BLaER1 treated with 17β-estradiol and CSF1 and Interleukin-3, amounts not matched to agents 10 nM and 100 nM (cell line): Measurements from ENCODE around the gene PLPPR3.
A peak's percentile ranks its signal among the peaks of the same experiment; 100 is the strongest.
"Not testable (repeated sequence)": the region's sequence is repeated elsewhere in the genome, so short reads cannot be mapped to it uniquely, and the experiment has no call there.

Experiments used
- H3K27ac ChIP-seq, 11 experiments: shearing (Covaris generic); formaldehyde crosslinking; 2 replicates each; pipeline ENCODE4 v1.8.1; 2022
- H3K27me3 ChIP-seq, 11 experiments: shearing (Covaris generic); formaldehyde crosslinking; 2 replicates each; pipeline ENCODE4 v1.8.1; 2022
- H3K36me3 ChIP-seq, 11 experiments: shearing (Covaris generic); formaldehyde crosslinking; 2 replicates each; pipeline ENCODE4 v1.8.1; 2022
- H3K4me1 ChIP-seq, 10 experiments: shearing (Covaris generic); formaldehyde crosslinking; 2 replicates each; pipeline ENCODE4 v1.8.1; 2022
- H3K4me2 ChIP-seq, 11 experiments: shearing (Covaris generic); formaldehyde crosslinking; 2 replicates each; pipeline ENCODE4 v1.8.1; 2022
- H3K4me3 ChIP-seq, 10 experiments: shearing (Covaris generic); formaldehyde crosslinking; 2 replicates each; pipeline ENCODE4 v1.8.1; 2022
- H3K9ac ChIP-seq, 11 experiments: shearing (Covaris generic); formaldehyde crosslinking; 2 replicates each; pipeline ENCODE4 v1.8.1; 2022
- H3K9me3 ChIP-seq, 11 experiments: shearing (Covaris generic); formaldehyde crosslinking; replicated peaks in 1 of 11; 2 replicates each; pipeline ENCODE4 v1.8.1; 2022
- H4K20me1 ChIP-seq, 11 experiments: shearing (Covaris generic); formaldehyde crosslinking; 2 replicates each; pipeline ENCODE4 v1.8.1; 2022
- Cebpa-rat ChIP-seq, 11 experiments: shearing (Covaris generic); IDR thresholded peaks; 2 replicates each; pipeline ENCODE4 v1.8.1; 2022

Gene PLPPR3

DNA sequence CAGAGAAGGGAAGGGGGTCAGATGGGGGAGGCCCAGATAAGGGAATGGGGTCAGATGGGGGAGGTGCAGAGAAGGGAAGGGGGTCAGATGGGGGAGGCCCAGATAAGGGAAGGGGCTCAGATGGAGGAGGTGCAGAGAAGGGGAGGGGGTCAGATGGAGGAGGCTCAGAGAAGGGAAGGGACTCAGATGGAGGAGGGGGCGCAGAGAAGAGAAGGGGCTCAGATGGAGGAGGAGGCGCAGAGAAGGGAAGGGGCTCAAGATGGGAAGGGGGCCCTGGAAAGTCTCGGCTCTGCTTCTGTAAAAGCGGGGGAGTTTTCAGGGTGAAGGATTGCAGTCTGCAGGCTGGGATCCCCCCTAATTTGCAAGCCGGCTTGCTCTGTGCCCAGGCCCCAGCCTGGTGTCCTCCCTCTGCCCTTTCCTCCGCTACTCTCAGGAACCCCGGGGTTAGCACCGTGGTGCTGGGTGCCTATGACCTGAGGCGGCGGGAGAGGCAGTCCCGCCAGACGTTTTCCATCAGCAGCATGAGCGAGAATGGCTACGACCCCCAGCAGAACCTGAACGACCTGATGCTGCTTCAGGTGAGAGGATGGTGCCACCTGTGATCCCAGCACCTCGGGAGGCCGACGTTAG lies 7.5 kb upstream of the PLPPR3 start:
- Histone ChIP-seq H3K4me1 (peaks cover 18 to 54% (median 32%) of the 10 kb centered on the region in 10 experiments), H3K27ac (no peak overlapping the region), H3K27me3 (peaks cover 28 to 56% (median 33%) of the 10 kb centered on the region in 11 experiments), H4K20me1 (peaks cover 0 to 6% (median 0%) of the 10 kb centered on the region in 11 experiments; a peak in 4 of 22 replicates), H3K36me3 (no peaks in the 10 kb centered on the region), H3K9me3 (no peaks in the 10 kb centered on the region), H3K9ac (no peak overlapping the region), H3K4me3 (no peak overlapping the region), H3K4me2 (peak overlapping the region in 7 of 11 experiments; percentile 69 to 84 (median 80); a peak in 11 of 22 replicates)
- TF ChIP-seq Cebpa-rat (IDR thresholded peaks at IDR 0.05), result no peak

DNA sequence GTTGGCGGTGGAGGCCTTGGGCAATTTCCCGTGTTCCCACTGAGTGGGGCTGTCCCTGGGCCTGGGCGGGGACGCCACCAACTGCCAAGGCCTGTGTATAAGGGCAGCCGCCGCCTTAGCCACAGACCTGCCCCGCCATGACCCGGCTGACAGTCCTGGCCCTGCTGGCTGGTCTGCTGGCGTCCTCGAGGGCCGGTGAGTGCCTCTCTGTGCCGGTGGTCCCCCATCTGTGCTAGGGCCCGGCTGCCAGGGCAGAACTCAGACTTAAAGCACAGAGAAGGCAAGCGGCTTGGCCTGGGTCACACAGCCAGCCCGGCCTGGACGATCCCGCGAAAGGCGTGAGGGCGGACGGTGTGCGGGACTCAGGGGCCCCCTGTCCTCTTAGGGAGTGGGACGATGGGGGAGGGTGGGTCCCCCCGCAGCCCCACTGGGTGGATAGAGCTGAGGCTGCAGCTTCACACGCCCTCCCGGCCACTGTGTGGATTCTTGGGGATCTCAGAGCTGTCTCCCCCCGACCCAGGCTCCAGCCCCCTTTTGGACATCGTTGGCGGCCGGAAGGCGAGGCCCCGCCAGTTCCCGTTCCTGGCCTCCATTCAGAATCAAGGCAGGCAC lies 6.1 kb upstream of the PLPPR3 start, which contains the start of gene AZU1:
TSS of gene AZU1 (plus strand) at position 128 of the 612 bp plus-strand sequence. CDS start at position 138, 10 bp downstream.
- TF ChIP-seq Cebpa-rat (IDR thresholded peaks at IDR 0.05), result no peak
- H3K4me3 ChIP-seq, result no peak within 1 kb of the TSS
- peak within 1 kb of the TSS in 1 of 11 experiments; percentile 4; a peak in 2 of 22 replicates for H3K9ac ChIP-seq
- H4K20me1 ChIP-seq, result peaks cover 0 to 16% (median 0%) of the 10 kb centered on the region in 11 experiments; a peak in 4 of 22 replicates
- H3K4me2 ChIP-seq, result peak within 1 kb of the TSS in 5 of 11 experiments; percentile 35 to 60 (median 46); a peak in 9 of 22 replicates
- peaks cover 31 to 67% (median 43%) of the 10 kb centered on the region in 10 experiments for H3K4me1 ChIP-seq
- H3K9me3 ChIP-seq, result no peaks in the 10 kb centered on the region
- peaks cover 43 to 71% (median 47%) of the 10 kb centered on the region in 11 experiments for H3K27me3 ChIP-seq
- H3K36me3 ChIP-seq, result no peaks in the 10 kb centered on the region
- no peak within 1 kb of the TSS for H3K27ac ChIP-seq

DNA sequence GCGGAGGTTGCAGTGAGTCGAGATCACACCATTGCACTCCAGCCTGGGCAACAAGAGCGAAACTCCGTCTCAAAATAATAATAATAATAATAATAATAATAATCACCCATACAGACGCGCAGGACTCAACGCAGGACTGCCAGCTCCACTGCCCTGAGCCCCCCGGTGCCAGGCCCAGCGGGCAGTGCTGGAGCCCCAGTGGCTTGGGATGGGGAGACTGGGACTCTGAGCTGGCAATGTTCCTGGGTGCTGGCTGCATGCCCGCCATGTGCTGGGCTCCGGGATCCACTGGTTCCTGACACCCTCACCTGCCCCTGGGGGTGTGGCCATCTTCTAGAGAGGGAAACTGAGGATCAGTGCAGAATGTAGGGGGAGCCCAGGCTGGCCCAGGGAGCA lies 5.6 kb upstream of the PLPPR3 start:
- H3K27me3 ChIP-seq, result peaks cover 48 to 76% (median 52%) of the 10 kb centered on the region in 11 experiments
- no peak overlapping the region for H3K27ac ChIP-seq
- no peak for TF ChIP-seq Cebpa-rat (IDR thresholded peaks at IDR 0.05)
- H3K4me2 ChIP-seq, result peak overlapping the region in 5 of 11 experiments; percentile 35 to 60 (median 46); a peak in 9 of 22 replicates
- H3K9me3 ChIP-seq, result no peaks in the 10 kb centered on the region
- no peak overlapping the region for H3K4me3 ChIP-seq
- no peak overlapping the region; a peak in 2 of 22 replicates for H3K9ac ChIP-seq
- peaks cover 0 to 16% (median 0%) of the 10 kb centered on the region in 11 experiments; a peak in 4 of 22 replicates for H4K20me1 ChIP-seq
- peaks cover 31 to 67% (median 43%) of the 10 kb centered on the region in 10 experiments for H3K4me1 ChIP-seq
- no peaks in the 10 kb centered on the region for H3K36me3 ChIP-seq

DNA sequence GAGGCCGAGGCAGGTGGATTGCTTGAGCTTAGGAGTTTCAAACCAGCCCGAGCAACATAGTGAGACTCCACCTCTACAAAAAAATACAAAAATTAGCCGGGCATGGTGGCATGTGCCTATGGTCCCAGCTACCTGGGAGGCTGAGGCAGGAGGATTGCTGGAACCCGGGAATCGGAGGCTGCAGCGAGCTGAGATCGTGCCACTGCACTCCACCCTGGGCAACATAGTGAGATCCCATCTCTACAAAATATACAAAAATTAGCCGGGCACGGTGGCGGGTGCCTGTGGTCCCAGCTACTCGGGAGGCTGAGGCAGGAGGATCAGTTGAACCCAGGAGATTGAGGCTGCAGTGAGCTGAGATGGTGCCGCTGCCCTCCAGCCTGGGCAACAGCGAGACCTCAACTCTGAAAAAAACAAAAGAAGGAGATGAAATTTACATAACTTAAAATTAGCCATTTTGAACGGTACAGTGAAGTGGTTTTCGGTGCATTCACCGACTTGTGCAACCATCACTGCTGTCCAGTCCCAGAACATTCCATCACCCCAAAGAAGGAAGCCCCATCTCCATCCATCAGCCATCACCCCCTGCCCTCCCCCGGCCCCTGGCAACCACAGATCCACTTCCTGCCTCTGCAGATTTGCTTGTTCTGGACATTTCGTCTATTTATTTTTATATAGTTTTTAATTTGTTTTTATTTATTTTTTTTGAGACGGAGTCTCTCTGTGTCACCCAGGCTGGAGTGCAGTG lies 4.3 kb upstream of the PLPPR3 start:
- H3K9ac ChIP-seq, result no peak overlapping the region
- H3K9me3 ChIP-seq, result no peaks in the 10 kb centered on the region
- peak overlapping the region in 7 of 11 experiments; percentile 5 to 46 (median 21); a peak in 9 of 22 replicates for H3K4me2 ChIP-seq
- no peaks in the 10 kb centered on the region for H3K36me3 ChIP-seq
- H3K27me3 ChIP-seq, result peaks cover 43 to 76% (median 58%) of the 10 kb centered on the region in 11 experiments
- H4K20me1 ChIP-seq, result peaks cover 0 to 16% (median 0%) of the 10 kb centered on the region in 11 experiments; a peak in 4 of 22 replicates
- H3K27ac ChIP-seq, result no peak overlapping the region
- H3K4me1 ChIP-seq, result peaks cover 31 to 67% (median 37%) of the 10 kb centered on the region in 10 experiments
- H3K4me3 ChIP-seq, result no peak overlapping the region
- no peak for TF ChIP-seq Cebpa-rat (IDR thresholded peaks at IDR 0.05)

DNA sequence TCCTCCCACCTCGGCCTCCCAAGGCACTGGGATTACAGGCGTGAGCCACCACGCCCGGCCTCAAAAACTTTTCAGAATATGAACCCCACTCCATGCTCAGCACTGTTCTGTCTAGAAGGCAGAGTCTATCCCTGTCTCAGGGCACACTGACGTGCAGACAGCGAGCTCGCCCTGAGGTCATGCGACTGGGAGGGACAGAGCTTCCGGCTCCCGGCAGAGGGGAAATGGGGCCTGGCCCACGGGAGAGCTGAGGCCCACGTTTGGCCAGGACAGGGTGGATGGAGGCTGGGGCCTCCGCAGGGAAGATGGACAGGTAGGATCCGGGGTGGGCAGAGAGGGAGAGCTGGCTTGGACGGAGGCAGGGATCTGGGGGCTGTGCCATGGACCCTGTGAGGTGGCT lies 3.1 kb upstream of the PLPPR3 start:
- no peak for TF ChIP-seq Cebpa-rat (IDR thresholded peaks at IDR 0.05)
- peaks cover 42 to 76% (median 62%) of the 10 kb centered on the region in 11 experiments for H3K27me3 ChIP-seq
- H3K9me3 ChIP-seq, result no peaks in the 10 kb centered on the region
- peak overlapping the region in 5 of 11 experiments; percentile 5 to 92 (median 69); a peak in 5 of 22 replicates for H3K4me2 ChIP-seq
- no peak overlapping the region for H3K9ac ChIP-seq
- H3K4me1 ChIP-seq, result peaks cover 20 to 57% (median 28%) of the 10 kb centered on the region in 10 experiments
- H3K36me3 ChIP-seq, result no peaks in the 10 kb centered on the region
- H3K4me3 ChIP-seq, result no peak overlapping the region
- peaks cover 0 to 10% (median 0%) of the 10 kb centered on the region in 11 experiments; a peak in 5 of 22 replicates for H4K20me1 ChIP-seq
- H3K27ac ChIP-seq, result no peak overlapping the region; a peak in 1 of 22 replicates

DNA sequence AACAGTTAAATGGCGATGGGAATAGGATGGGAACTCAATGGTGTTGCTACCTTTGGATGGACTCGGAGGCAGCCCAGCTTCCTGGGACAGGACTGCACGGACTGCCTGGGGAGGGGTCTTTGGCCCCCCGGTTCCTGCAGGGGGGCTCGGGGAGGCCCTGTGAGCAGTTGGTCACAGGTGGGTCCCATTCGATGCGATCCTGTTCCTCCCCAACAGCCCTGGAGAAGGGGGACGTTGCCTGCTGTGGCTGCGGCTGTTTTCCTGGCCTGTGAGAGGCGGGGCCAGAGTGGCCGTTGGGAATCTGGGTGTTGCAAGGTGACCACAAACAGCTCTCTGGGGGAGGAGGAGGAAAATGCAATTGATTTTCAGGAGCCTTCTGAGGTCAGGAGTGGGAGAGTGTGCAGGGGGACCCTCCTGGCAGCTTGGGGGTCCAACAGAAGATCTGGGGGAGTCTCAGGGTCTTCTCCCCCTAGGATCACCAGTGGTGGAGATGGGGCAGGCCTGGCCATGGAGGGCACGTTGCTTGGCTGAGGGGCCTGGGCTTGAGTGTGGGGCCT lies 1.9 kb upstream of the PLPPR3 start:
- peaks cover 13 to 51% (median 25%) of the 10 kb centered on the region in 10 experiments for H3K4me1 ChIP-seq

DNA sequence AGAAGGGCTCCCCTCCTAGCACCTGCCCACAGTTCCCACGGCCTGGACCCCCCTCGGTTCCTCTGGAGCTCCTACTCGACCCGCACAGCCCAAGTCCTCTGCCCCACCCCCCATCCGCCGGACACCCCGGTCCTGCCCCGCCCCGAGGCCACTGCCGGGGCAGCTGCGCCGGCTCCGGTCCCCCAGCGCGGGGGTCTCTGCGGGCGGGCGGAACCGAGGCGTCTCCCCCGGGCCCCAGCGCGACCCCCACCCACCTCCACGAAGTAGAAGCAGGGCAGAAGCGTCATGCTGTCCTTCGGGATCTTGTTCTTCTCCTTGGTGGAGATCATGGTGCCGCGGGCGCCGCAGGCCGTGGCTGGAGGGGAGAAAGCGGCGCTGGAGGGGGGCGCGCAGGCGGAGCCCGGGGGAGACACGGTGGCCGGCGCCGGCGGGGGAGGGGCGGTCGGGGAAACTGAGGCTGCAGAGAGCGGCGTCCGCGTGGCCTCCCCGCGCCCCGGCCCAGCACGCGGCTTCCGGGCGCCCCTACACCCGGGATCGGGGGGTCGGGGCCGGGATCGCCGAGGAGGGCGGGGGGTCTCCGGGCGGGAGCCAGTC lies 427 bp downstream of the PLPPR3 start:
- Histone ChIP-seq H3K4me3 (no peak overlapping the region), H3K36me3 (no peaks in the 10 kb centered on the region), H3K27me3 (peaks cover 39 to 73% (median 67%) of the 10 kb centered on the region in 11 experiments), H3K27ac (no peak overlapping the region), H3K4me2 (peak overlapping the region in 1 of 11 experiments; percentile 17; a peak in 1 of 22 replicates), H3K4me1 (peaks cover 13 to 32% (median 18%) of the 10 kb centered on the region in 10 experiments), H3K9me3 (no peaks in the 10 kb centered on the region), H3K9ac (no peak overlapping the region), H4K20me1 (peaks cover 0 to 10% (median 0%) of the 10 kb centered on the region in 11 experiments; a peak in 5 of 22 replicates)
- no peak for TF ChIP-seq Cebpa-rat (IDR thresholded peaks at IDR 0.05)

More for the DNA sequence above, 1.9 kb upstream of the PLPPR3 start:
- no peaks in the 10 kb centered on the region for H3K9me3 ChIP-seq
- H4K20me1 ChIP-seq, result peaks cover 0 to 10% (median 0%) of the 10 kb centered on the region in 11 experiments; a peak in 5 of 22 replicates
- peaks cover 39 to 77% (median 67%) of the 10 kb centered on the region in 11 experiments for H3K27me3 ChIP-seq
- H3K36me3 ChIP-seq, result no peaks in the 10 kb centered on the region
- H3K4me2 ChIP-seq, result peak overlapping the region; percentile 69 to 92 (median 85)
- TF ChIP-seq Cebpa-rat (IDR thresholded peaks at IDR 0.05), result no peak
- H3K9ac ChIP-seq, result peak overlapping the region in 1 of 11 experiments; percentile 36; a peak in 2 of 22 replicates
- peak overlapping the region in 1 of 11 experiments; percentile 15; a peak in 1 of 22 replicates for H3K27ac ChIP-seq
- peak overlapping the region in 3 of 10 experiments; percentile 23 to 51 (median 27); a peak in 5 of 20 replicates for H3K4me3 ChIP-seq

DNA sequence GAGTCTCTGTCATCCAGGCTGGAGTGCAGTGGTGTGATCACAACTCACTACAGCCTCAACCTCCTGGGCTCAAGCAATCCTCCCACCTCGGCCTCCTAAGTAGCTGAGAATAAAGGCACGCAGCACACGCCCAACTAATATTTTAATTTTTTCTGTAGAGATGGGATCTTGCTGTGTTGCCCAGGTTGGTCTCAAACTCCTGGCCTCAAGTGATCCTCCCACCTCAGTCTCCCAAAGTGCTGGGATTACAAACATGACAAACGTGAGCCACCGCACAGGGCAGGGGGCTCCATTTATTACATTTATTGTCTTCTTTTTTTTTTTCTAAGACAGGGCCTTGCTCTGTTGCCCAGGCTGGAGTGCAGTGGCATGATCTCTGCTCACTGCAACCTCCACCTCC lies 1.5 kb downstream of the PLPPR3 start:
- Histone ChIP-seq H3K27me3 (peaks cover 39 to 63% (median 59%) of the 10 kb centered on the region in 11 experiments), H4K20me1 (peaks cover 0 to 17% (median 7%) of the 10 kb centered on the region in 11 experiments; a peak in 14 of 22 replicates), H3K4me1 (peaks cover 13 to 23% (median 17%) of the 10 kb centered on the region in 10 experiments)
- not testable (repeated sequence) for H3K4me3 ChIP-seq, H3K9me3 ChIP-seq, H3K9ac ChIP-seq, H3K27ac ChIP-seq, H3K4me2 ChIP-seq, H3K36me3 ChIP-seq
